ENCODE data around the gene WEE1. TPM values are rescaled to one million over a fixed set of nuclear protein-coding genes. Genes with fewer than 3 reads are reported as not detected.

The WEE1 gene
- total and polyA plus RNA-seq, 10 of the 15 experiments (the other 5 are each of a cell fraction or from before 2014, with no cell fraction given), result 13.8 to 69.5 (median 45.4) TPM

GRCh38 chr11:9573775-9574621, 528 bp downstream of the WEE1 start:
- WGBS (ENCODE audit: insufficient coverage, insufficient replicate concordance, low lambda C conversion rate, missing lambda C conversion rate), result under 1% methylated on average over 73 of the region's 122 CpGs
- H3K79me2 ChIP-seq (ENCODE audit: control insufficient read depth, insufficient read depth, low read length), result peaks cover 55% of the 10 kb centered on the region
- ChIA-PET SMC1A (ENCODE audit: uncharacterized antibody, unreplicated experiment) (interaction anchor here (0.9 to 1.9 kb wide), 7 partner anchors 8 to 188 kb away, joined by 3 to 6 read pairs (median 4); no protein-coding TSS in a partner anchor), CTCF (interaction anchor here (0.6 to 2.2 kb wide), 10 partner anchors 27 to 362 kb away, joined by 3 to 10 read pairs (median 6); no protein-coding TSS in a partner anchor), RAD21 (ENCODE audit: unreplicated experiment) (interaction anchor here (0.5 to 2.4 kb wide), 12 partner anchors 13 to 184 kb away, joined by 3 to 16 read pairs (median 4); partner anchors contain the start of genes SWAP70 and ZNF143), POLR2A (interaction anchor here (0.6 to 2.0 kb wide), 10 partner anchors 9 to 144 kb away, joined by 3 to 15 read pairs (median 6); partner anchors contain the start of gene ZNF143)
- H4K20me1 ChIP-seq (ENCODE audit: control insufficient read depth, insufficient read depth), result no peaks in the 10 kb centered on the region
- H3K27ac ChIP-seq (ENCODE audit: control insufficient read depth, insufficient read depth), result peak overlapping the region; percentile 90
- H3K27me3 ChIP-seq (replicated peaks in 1 of 2; ENCODE audit: control insufficient read depth in 2 of 2, insufficient read depth in 2 of 2, low read length in 1 of 2), result no peaks in the 10 kb centered on the region
- peaks cover 6% of the 10 kb centered on the region; the same call in 1 of the 2 replicates for H3K4me1 ChIP-seq (ENCODE audit: control insufficient read depth, insufficient read depth, low read length)
- FAIRE-seq, result no peak
- H3K4me2 ChIP-seq (ENCODE audit: control insufficient read depth, insufficient read depth), result peak overlapping the region; percentile 53; the same call in 1 of the 2 replicates
- no peak for DNase-seq (ENCODE audit: low read depth, low spot score)
- in situ Hi-C loops (cut with MboI), result no loop called here
- H3K9me3 ChIP-seq (replicated peaks; ENCODE audit: control insufficient read depth, insufficient read depth, low read length), result no peaks in the 10 kb centered on the region
- intact Hi-C loops (cut with micrococcal nuclease; ENCODE audit: unreplicated experiment), result loop anchor here (2.0 kb wide), 1 partner anchor 111 kb away; no protein-coding TSS in a partner anchor
- peaks cover 0 to 3% of the 10 kb centered on the region in 2 experiments; a peak in 1 of 4 replicates for H3K36me3 ChIP-seq (ENCODE audit: control insufficient read depth in 2 of 2, insufficient read depth in 2 of 2, low read length in 1 of 2)
- H2AFZ ChIP-seq (ENCODE audit: control insufficient read depth, low read depth, low read length), result peak overlapping the region; percentile 72
- no peak for ATAC-seq
- peak overlapping the region; percentile 90 for H3K4me3 ChIP-seq
- H3K9ac ChIP-seq (ENCODE audit: control insufficient read depth, insufficient read depth, low read length), result peak overlapping the region; percentile 76
- BruUV-seq (replicated peaks), result no TSS peak
- TF ChIP-seq CTCF (IDR thresholded peaks at IDR 0.05 in 2 of 3, conservative IDR thresholded peaks at IDR 0.05 in 1 of 3; ENCODE audit: control insufficient read depth in 2 of 3, extremely low read depth in 1 of 3, insufficient read depth in 1 of 3, low read depth in 3 of 3, low read length in 3 of 3) (no peak), NRF1 (conservative IDR thresholded peaks at IDR 0.05; ENCODE audit: low read depth, low read length) (no peak), IRF5 (IDR thresholded peaks at IDR 0.05; ENCODE audit: borderline replicate concordance) (no peak), NFYA (IDR thresholded peaks at IDR 0.05; ENCODE audit: borderline replicate concordance, low read depth, low read length) (no peak), GATAD2B (conservative IDR thresholded peaks at IDR 0.05; ENCODE audit: low read depth) (peak; percentile 19), EED (IDR thresholded peaks at IDR 0.05; ENCODE audit: low read depth) (no peak), ZSCAN29 (IDR thresholded peaks at IDR 0.05) (0 out of 2 replicates have a peak, but pooled peaks have one; percentile 51), POLR2AphosphoS2 (IDR thresholded peaks at IDR 0.05; ENCODE audit: low read depth, low read length) (no peak), RUNX3 (IDR thresholded peaks at IDR 0.05; ENCODE audit: low read length) (no peak), HDAC6 (IDR thresholded peaks at IDR 0.05; ENCODE audit: unreplicated experiment) (no peak), RBBP5 (conservative IDR thresholded peaks at IDR 0.05) (no peak), RELA (IDR thresholded peaks at IDR 0.05; ENCODE audit: borderline replicate concordance, partially characterized antibody) (no peak), NBN (IDR thresholded peaks at IDR 0.05) (no peak), CBFB (IDR thresholded peaks at IDR 0.05; ENCODE audit: low read depth) (no peak), ZBTB4 (CRISPR knock-in tag; IDR thresholded peaks at IDR 0.05) (no peak), PAX5 (IDR thresholded peaks at IDR 0.05; ENCODE audit: borderline replicate concordance, low read depth, low read length) (no peak), CHD4 (IDR thresholded peaks at IDR 0.05) (no peak), SMARCA5 (IDR thresholded peaks at IDR 0.05) (peak; percentile 65)

Data from GM12878 (cell line).